GM18868 (cell line): ENCODE data around the gene KLF7.
"Not testable (repeated sequence)": the region's sequence is repeated elsewhere in the genome, so short reads cannot be mapped to it uniquely, and the experiment has no call there.

Experiments
- ATAC-seq: cut with Tn5 transposase; IDR thresholded peaks from one replicate; pipeline ENCODE4 v1.9.1; 2021; ENCODE audit warnings: mild to moderate bottlenecking, moderate library complexity; ENCODE audit not compliant: unreplicated experiment

Gene KLF7

DNA sequence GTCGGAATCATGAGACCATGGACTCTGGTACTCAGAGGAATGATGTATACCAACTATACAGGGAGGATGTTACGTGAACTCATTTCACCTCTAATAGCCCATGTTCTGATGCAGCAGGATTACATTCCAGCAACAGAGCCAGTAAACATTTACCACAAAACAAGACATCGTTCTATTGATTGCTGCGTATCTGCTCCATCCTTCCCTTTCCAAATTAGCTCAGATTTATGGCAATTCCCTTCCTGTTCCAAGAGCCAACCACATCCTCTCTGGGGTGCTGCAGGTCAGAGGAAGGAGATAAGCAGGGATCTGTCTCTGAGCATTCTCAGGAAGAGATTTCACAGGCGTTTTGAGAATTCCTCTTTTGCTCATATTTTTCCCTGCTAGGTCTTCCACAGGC lies 98.3 kb downstream of the KLF7 start:
- ATAC-seq: no peak

DNA sequence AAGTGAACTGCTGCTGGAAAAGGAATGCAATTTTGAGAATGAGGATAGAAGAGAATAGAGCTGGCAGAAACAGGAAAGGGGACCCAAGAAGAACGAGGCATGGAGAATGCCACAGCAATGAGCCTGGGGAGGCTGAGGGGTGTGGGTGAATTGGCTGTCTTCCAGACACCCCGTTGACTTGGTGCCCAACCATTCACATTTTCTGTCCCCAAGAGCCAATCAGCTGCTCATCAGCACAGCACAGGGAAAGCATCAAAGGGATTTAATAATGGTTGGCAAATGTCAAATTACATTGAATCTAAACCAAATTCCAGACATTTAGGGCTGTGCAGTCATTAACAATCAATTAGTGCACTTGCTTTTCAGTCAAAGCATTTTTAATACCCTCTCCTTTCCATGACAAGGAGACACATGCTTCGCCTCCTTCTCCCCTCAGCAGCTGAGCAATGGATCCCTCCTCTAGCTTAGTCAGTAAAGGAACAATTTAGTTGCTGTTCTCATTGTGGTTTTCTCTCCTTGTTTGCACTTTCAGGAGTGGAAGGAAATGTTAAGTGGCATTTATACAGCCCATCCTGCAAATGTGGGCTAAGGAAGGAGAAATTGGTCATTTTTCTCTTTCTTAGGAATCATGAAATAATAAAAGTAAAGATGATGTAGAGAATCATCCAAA lies 98.8 kb downstream of the KLF7 start:
- no peak for ATAC-seq

DNA sequence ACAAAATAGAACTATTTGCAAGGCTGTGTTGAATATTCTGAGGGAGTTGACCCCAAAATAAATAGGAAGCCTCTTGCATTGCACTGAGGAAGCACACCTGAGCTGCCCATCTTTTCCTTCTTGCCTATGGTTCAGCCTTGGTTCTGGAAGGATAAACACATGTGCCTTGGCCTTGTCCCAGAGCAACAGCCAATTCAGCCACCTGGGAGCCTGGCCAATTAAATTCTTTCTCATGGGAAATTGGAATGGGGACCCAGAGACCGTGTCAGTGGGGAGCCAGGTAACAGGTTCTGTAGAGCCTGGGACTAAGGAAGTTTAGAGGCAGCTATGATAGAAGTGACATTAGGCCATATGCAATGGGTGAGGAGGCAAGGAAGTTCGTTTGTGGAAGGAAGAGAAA lies 99.6 kb downstream of the KLF7 start:
- ATAC-seq: no peak

DNA sequence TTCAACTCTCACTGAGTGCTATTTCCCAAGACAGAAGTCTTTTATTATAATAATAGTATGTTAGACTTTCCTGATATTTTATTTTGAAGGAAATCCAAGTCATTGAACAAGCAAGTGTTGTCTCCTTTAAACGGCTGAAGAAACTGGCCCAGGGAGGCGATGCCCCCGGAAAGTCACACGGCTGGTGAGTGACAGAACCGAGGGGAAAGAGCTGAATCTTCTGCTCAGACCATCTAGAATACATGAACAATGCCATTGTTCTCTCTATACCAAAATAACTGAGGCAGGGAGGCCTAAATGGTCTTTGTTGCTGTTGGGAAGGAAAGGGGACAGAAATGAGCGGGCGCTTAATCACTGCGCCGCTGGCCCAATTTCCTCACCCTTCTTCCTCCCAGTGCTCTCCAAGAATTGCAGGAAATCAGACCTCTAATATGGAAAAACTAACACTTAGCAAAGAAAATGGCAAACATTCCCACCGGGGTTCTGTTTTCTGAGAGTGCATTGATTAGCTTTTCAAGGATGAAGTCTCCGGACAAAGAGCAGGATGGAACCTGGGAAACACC lies 101.5 kb downstream of the KLF7 start:
- ATAC-seq: no peak

DNA sequence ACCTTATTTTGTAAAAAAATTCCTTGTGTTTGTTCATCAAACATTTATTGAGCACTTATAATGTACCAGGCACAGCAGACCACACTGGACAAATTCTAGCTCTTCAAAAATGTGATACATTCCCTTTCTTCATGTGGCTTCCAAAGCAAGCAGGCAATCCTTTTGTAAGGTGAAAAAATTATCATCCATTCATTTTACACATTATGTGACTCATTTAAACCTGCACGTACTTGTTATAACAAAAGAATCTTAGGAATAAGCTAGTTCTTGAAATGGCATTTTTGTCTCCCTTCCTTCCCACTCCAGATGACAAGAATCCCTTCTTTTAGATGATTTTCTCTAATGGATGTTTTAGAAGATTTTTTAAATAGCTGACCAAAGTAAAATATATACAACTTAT lies 104.6 kb downstream of the KLF7 start:
- ATAC-seq: no peak

DNA sequence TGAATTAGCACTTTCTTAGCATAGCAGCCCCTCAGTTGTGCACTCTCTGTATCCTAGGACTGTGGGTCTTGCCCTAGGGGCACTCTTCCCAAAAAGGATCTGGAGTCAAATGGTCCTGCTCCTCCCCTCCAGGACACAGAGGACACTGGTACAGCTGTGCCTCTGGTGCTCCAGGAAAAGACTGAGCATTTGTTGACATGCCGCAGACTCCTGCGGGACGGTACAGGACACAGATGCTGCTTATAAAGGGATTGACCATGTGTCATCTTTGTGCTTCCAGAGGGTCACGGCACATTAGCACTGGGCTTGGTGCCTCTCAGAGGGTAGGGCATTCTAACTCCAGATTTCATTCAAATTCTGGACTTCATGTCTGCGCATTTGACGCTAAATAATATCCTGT lies 110.5 kb downstream of the KLF7 start:
- no peak for ATAC-seq

DNA sequence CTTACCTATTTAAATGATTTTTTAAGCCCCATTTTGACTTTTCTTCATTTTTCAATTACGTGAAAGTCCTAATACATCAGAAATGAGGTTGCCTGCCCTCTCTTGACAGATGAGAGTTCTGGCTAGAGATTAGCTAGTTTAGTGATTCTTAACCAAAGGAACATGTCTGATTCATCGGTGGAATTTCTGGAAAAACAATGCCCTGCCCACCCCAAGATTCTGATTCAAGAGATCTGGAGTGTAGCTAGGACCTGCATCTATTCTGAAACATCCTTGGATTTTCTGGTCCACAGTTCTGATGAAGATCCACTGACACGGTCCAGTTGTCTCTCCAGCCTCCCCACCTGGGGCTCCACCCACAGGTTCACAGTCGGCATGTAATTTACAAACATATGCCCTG lies 111.2 kb downstream of the KLF7 start:
- no peak for ATAC-seq

DNA sequence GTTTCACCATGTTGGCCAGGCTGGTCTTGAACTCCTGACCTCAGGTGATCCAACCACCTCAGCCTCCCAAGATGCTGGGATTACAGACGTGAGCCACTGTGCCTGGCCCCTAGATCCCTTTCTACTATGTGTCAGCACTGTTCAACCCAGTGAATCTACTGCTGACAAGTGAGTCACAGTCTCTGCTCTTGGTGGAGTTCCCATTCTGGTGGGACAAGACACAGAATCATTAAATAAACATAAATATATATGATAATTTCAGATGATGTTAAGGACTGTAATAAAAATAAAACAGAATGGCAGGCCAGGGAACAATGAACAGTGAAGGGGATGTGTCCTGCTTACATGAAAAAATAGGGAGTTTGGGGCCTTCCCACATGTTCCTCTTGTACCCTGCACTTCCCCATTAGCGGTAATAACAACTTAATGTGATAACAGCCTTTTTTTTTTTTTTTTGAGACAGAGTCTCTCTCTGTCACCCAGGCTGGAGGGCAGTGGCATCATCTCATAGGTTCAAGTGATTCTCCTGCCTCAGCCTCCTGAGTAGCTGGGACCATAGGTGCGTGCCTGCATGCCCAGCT lies 114.3 kb downstream of the KLF7 start:
- ATAC-seq: no peak

DNA sequence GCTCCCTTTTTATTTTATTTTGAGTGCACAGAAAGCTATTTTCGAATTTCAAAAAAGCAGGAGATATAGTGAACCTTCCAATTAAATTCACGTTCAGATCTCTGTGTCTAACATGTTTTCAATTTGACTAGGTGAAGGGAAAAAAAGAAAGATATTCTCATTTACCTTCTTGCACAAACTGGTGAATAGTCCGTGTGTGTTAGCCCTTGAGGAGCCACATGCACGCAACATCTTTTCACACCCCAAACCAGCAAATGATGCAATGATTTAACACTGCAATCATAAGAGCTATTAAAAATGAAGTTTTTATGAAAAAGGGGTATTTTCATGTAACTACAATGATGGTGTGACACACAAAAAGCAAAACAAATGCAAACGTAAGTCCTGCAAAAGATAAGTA lies 116.6 kb downstream of the KLF7 start:
- ATAC-seq: no peak

DNA sequence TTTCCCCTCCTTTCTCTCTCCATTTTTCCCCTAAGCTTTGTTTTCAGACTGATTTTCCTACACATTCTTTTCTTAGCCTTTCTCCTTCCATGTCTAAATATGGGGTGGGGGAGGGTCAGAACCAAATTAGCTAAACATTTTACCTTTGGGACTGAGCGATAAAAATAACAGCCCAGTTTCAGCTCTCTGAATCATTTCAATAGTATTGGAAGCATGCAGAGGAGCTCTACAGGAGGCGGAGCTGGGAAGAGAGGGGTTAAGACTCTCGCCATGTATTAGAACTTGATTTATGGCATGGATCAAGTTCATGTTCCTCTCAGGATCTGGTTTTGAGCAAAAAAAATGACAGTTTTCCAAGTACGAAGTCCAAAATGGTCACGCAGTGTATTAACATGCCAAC lies 117.3 kb downstream of the KLF7 start:
- no peak for ATAC-seq

DNA sequence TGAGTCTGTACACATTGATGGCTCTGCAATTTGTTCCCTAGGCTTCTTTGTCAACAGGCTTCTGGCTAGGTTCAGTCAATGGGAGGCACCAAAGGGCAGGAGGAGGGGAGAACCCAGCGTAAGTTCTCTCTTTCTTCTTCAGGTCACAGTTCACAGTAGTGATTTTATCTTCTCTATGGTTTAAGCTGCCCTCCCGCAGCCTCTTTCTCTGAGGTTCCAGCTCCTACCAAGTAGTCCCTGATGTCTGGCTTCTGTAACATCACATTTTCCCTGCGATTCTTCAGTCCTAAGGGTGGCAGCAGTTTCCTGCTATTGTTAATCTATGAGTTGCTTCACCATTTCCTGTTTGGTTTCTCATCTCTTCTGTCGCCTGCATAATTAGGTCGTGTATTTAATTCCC lies 119.0 kb downstream of the KLF7 start:
- no peak for ATAC-seq

DNA sequence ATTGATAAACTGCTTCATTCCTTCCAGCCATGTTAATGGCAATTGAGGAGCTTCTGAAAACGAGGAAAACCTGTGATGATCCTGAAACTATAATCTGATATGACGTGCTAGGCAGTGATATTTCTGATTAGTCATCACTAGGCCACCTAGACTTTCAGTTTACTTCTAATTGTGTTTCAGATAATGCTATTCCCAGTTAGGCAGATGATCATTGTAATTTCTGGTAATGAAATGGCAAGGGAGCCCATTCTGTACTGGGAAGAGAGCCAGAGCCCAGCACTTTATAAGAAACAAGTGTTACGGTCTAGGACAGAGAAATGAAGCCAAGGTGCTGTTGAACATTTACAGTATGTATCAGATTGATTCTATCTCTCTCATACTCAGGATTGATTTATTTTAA lies 120.2 kb downstream of the KLF7 start:
- no peak for ATAC-seq

DNA sequence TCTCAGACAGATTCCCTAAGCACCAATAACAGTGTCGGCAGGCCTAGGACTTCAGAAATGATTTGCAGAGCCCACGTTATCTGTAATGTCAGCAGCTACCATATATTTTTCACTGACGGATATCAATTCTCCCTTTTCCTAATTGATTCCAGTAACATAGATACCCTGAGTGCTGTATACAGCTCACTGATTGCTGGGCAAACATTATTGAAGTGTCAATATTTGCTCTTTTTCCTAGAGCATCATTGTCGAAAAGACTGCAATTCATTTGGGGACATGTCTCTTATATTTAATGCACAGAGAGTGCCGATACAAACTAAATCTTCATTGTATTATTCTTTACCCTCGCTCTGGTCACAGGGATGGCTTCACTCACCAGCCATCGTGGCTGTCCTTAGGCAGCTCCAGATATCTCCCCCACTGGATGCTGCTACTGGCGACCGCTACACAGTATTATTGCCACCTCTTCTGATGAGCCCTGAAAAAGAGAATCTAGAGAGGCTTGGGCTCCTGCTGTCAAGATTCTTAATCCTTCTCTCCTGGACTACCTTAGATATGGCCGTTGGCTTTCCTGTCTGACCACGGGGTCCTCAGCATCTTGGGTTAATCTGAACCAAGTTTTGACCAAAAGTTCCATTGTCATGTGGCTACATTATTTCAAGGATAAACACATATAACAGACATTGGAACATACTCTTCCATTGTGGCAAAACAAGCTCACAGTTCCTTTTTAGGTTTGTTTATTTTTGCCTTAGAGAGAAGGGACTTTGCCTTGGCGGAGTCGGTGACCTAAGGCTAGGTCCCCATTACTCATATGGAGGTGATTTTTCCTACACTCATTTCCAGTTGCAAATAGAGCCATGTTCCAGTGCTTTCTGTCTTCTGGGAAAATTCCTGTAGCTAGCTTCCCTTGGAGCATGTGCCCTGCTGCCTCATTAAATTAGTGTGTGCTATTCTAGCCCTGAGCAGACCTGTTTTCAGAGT lies 121.1 kb downstream of the KLF7 start:
- ATAC-seq: no peak

DNA sequence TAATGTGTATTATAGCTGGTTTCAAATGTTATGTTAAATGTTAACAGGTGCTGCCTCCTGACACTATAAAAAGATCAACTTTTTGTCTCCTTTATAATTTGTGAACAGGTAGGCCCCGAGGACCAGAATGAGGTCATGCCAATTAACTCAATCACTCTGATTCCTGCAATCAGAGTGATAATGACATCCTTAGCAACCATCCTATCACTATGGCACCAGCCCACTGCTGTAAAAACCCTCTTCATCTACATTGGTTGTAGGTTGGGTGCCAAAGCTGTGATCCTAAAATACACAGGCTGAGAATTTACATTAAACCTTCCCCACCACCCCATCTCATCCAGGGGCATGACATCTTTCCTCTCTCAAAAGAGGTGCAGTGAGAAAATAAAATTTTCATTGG lies 122.9 kb downstream of the KLF7 start:
- no peak for ATAC-seq

DNA sequence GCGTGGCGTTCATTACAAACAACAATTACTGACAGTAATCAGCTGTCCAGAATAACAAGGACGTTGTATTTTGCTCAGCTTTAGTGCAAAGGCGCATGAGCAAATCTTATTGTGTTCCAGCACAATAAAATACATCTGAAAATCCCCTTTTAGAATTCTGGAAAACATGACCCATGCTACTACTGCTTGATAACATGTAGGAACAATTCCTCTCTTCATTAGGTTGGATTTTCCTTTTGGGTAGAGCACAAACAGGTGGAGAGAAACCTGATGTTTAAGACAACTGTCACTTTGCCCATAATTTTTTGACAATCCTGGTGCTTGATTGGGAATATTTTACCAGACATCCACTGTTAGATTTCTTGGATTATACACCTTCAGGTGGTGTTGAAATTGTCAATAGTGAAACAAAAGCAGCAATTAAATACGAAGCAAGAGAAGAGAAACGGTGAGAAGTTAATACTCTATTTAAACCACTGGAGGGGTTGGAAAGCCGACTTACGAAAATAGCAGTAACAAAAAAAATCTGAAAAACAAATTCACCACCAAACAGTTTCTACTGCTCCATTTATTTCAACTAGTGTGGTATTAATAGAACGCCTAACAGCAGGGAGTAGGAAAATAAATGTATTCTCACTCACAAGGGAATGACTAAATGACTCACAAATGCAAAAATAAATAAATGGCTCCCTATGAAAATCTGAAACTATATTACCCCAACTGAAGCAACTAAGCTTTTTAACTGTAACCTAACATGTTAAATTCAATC lies 123.8 kb downstream of the KLF7 start:
- no peak for ATAC-seq

DNA sequence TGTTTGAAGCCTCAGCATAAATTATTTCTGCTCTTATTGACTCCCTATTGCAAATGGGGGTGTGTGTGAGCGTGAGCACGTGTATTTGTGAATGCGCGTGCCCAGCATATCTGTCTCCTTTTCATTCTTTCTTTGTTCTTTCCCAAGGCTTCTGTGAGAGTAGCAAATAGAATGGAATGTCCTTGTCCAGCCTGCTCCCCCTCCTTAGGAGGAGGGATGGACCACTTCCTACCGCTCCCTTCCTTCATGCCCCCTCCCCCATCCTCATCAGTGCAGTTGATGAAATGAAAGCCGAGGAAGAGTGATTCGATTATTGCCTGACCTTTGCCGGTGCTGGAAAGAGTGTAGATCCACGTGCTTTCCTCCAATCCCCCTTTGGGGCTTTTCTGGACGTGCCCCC lies 124.5 kb downstream of the KLF7 start:
- ATAC-seq: no peak

DNA sequence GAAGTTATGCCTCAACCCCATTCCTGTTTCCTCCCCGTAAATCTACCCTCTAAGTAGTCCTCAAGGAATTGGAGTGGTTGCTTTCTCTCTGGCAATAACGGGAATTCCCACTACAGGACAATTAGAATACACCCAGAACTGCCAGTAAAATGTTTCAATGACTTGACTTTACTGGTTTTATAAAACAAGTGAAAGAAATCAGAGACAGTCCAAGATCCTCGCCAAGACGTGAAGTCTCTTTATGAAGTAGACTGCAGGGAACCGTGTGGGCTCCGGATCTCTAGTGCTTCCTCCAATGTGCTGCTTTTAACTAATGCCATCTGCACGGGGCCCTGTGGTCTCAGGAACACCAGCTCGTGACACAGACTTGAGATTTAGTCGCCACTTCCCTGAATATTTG lies 125.1 kb downstream of the KLF7 start:
- no peak for ATAC-seq

DNA sequence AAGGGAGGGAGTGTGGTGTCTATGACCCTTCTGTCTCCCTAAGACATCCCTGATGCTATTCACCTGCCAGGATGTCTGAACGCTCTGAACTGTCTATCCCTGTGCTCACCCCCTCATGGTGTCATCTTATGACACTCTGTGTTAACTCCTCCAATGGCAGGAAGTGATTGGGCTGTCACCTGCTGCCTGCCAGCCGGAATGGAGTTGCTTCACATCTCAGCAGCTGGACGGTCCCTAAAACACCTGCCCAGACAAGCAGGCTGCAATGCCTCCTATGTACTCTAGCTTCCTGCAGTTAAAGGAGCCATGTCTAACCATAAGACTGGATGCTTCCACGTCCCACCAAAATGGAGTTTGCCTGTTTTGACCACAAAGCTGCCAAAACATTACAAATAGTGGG lies 126.5 kb downstream of the KLF7 start:
- no peak for ATAC-seq

DNA sequence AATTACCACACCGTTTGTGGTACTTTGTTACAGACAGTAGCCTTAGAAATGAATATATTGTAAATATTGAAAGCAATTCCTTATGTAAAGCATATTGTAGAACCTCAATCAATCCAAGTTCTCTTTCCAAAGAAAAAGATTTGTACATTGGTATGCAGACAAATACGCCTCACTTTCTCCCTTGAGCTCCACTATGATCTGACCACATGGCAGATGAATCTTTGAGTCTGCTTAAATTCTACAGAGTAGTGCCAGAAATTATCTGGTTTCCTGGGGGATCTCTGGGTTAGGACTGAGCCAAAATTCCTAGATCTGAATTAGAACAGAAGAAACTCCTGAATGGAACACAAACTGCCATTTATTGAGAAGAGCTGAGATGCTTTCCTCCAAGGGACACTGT lies 127.4 kb downstream of the KLF7 start:
- no peak for ATAC-seq

DNA sequence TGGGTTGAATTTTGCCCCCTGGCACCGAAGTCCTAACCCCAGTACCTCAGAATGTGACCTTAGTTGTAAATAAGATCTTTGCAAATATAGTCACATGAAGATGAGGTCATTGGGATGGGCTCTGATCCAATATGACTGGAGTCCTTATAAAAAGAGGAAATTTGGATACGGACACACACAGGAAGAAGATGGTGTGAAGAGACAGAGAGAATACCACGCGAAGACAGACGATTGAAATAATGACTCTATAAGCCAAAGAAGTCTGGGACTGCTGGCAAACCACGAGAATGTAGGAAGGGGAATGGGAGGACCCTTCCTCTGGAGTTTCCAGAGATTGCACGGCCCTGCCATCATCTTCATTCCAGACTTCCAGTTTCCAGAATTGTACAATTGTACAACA lies 127.9 kb downstream of the KLF7 start:
- ATAC-seq: no peak

DNA sequence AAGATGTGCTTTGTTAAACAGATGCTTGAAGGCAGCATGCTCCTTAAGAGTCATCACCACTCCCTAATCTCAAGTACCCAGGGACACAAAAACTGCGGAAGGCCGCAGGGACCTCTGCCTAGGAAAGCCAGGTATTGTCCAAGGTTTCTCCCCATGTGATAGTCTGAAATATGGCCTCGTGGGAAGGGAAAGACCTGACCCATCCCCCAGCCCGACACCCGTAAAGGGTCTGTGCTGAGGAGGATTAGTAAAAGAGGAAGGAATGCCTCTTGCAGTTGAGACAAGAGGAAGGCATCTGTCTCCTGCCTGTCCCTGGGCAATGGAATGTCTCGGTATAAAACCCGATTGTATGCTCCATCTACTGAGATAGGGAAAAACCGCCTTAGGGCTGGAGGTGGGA lies 128.7 kb downstream of the KLF7 start:
- not testable (repeated sequence) for ATAC-seq
